Forelimb muscle (tissue), 1 donor: ENCODE data around the gene DEFB132. TPM values are rescaled to one million over a fixed set of nuclear protein-coding genes. Genes with fewer than 3 reads are reported as not detected.
"Not testable (repeated sequence)": the region's sequence is repeated elsewhere in the genome, so short reads cannot be mapped to it uniquely, and the experiment has no call there.

Experiments
- DNase-seq: peaks from one replicate; pipeline ENCODE4 v3.0.0-alpha.2; 2013; ENCODE audit warnings: low read depth
- polyA plus RNA-seq: library from polyadenylated mRNA; unstranded; fragments of 120-200 nt; gene quantifications from one replicate; pipeline ENCODE4 v1.2.1, GENCODE V29; 2013; ENCODE audit not compliant: insufficient read length

Gene DEFB132, protein sequence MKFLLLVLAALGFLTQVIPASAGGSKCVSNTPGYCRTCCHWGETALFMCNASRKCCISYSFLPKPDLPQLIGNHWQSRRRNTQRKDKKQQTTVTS
- polyA plus RNA-seq: not detected

DNA sequence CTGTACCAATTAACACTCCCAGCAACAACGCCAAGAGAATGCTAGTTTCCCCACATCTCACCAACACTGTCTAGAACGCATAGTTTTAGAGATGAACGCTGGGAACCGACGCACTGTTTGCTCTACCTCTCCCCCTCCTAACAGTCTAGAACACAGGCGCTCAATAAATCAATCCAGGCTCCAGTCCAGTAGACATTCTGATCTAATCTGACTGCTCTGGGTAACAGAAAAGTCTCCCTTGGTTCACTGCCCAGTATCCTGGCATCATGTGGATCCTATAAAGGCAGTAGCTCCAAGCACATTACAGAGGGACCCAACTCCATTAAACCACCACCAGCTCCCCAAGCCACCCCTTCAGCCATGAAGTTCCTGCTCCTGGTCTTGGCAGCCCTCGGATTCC lies at the start of gene DEFB132:
DEFB132 (plus strand) TSS at position 306 of the 400 bp plus-strand sequence; CDS start at position 361, 55 bp downstream.
- no peak for DNase-seq

DNA sequence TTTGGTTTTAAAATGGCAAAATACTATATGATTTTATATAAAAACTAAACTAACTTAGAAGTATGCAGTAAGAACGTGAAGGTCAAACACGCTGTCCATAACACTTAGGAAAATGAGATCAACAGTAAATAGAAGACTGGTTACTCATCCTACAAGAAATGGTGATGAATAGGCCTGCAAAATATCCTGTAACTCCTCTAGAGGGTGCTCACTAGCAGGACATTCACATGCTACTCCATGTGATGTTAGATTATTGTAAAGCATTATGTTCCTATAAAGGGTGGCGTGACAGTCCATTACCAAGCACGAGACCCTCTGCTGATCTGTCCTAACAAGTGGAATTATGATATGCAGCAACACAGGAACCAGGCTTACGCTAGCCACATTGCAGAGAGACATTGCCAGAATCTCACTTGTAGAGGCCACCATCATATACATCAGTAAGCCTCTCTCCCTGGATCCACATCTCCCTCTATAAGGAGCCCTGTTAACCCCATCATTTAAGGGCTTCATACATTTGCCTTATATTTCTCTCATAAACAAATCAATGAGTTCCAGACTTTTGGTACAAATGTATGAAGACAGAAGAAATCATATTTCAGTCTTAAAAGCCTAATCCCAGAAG lies 48.5 kb upstream of the DEFB132 start:
- DNase-seq: peak; percentile 4

DNA sequence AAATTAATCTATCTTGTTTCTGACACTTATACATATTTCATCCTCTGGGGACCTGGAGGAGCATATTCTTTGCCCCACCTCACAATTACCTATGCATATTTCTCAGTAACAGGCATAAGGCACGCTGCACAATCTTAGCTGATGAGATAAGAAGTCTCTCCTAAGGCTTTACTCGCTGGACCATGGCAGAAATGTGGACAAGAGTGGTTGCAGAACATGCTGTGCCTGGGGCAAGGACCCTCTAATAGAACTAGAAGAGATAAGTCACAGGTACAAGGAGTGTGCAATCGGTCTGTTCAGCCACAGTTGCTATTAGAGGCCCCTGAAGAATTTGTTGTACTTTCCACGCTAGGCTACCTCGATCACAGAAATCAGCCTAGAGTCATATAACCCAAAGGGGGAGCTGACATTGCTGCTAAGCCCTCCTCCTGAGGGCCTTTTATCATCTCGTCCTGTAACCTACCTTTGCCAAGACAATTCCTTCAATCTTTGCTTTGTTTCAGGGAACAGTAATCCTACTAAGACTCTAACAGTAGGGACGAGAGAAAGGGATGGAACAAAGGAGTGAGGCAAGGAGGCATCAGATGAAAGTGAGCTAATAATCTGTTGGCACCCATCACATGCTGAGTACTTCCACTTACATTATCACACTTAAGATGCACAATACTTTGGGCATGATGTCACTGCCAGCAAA lies 46.6 kb upstream of the DEFB132 start:
- no peak for DNase-seq

DNA sequence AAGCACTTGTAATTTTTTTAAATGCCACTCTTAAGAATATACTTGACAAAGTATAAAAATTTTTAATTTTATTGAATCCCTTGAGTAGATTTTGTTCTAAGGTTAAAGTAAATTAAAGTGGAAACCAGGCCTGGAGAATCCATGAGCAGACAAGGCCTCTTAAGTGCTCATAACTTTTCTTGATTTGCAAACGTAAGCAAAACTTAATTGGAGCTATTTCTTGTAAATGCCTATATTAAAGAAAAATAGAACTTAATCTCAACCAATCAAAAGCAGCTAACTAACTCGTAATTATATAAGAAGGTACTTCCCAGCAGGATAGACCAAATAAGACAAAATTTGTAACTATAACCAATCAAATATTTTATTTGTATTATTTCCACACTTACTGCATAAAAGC lies 43.1 kb upstream of the DEFB132 start:
- DNase-seq: no peak

DNA sequence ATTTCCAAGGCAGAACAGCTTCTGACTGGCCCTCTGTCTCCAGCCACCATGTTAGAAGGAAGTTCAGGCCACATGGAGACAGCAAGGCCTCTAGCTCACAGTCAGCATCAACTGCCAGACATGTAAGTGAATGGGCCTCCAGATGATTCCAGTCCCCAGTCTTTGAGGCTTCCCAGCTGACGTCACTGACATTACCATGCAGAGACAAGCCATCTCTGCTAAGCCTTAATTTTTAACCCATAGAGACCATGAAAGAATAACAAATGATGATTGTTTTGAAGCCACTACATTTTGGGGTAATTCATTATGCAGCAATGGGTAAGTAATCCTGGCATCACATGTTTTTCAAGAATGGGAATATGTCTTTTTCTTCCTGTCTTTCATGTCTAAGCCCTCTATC lies 41.7 kb upstream of the DEFB132 start:
- no peak for DNase-seq

DNA sequence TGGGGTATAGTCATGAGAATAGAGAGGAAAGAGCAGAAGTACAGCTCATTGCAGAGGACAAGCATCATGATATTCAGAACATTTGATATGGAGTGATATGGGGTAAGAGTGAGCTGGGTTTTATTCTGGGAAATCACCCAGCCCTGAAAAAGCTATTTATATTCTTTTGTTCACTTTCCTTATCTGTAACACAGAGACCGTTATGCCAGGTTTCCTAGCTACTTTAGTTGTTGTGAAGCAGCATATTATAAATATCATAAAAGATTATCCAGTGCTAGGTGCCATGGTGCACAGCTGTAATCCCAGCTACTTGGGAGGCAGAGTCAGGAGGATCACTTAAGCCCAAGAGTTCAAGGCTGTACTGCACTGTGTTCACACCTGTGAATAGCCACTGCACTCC lies 40.3 kb upstream of the DEFB132 start:
- DNase-seq: no peak

DNA sequence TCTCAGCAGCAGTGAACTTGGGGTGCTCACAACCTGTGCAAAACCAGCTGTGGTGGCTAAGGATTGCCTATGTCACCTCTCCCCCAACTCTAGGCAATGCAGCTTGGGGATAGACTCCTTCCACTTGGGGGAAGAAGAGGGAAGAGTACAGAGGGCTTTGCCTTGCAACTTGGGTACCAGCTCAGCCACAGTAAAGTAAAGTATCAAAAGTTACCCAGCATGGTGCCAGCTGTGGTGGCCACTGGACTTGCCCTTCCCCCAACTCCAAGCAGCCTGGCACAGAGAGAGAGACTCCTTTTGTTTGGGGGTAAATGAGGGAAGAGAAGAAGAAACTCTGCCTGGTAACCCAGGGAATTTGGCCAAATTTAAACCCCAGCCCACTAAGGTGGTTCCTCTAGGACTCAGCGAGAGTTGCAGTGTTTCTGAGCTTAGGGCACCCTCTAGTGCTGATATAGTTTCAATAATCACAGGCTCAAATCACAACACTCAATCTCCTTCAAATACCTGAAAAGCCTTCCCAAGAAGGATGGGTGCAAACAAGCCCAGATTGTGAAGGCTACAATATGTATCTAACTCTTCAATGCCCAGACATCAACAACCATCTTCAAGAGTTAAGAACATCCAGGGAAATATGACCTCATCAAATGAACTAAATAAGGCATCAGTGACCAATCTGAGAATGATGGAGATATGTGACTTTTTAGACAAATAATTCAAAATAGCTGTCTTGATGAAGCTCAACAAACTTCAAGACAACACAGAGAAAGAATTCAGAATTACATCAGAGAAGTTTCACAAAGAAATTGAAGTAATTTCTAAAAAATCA lies 38.0 kb upstream of the DEFB132 start:
- DNase-seq: no peak

DNA sequence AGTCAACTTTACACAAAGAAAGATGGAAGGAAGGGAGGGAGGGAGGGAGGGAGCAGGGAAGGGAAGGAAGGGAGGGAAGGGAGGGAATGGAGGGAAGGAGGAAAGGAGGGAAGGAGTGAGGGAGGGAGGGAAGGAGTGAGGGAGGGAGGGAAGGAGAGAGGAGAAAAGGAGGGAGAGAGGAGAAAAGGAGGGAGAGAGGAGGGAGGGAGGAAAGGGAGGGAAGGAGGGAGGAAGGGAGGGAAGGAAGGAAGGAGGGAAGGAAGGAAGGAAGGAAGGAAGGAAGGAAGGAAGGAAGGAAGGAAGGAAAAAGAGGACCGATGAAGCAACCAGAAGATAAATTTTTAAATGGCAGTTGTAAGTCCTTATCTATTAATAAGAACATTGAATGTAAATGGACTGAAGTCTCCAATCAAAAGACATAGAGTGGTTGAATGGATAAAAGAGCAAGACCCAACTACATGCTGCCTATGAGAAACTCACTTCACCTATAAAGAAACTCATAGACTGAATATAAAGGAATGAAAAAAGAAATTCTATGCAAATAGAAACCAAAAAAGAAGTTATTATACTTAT lies 36.2 kb upstream of the DEFB132 start:
- DNase-seq: no peak

DNA sequence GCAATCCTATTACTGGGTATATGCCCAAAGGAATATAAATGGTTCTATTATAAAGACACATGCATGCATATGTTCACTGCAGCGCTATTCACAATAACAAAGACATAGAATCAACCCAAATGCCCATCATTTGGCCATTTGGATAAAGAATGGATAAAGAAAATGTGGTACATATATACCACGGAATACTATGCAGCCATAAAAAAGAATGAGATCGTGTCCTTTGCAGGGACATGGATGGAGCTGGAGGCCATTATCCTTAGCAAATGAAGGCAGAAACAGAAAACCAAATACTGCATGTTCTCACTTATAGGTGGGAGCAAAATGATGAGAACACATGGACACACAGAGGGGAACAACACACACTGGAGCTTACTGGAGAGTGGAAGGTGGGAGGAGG lies 31.6 kb upstream of the DEFB132 start:
- DNase-seq: not testable (repeated sequence)

DNA sequence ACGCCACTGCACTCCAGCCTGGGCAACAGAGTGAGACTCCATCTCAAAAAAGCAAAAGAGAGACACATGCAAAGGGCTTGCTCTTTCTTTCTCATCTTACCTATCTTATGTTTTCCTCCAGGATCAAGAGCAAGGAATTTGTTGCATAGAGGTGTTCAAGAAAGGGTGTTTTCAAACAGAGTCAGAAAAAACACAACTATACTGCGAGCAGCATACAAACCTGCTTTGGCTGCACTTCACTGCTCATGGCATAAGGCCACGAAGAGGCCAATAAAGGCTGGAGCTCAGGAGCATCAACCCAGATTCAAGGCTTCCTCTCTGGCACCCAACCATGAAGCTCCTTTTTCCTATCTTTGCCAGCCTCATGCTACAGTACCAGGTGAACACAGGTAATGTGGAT lies 30.6 kb upstream of the DEFB132 start, which contains the start of gene DEFB129:
DEFB129 (plus strand) TSS at position 301 of the 400 bp plus-strand sequence; CDS start at position 332, 31 bp downstream.
- no peak for DNase-seq

DNA sequence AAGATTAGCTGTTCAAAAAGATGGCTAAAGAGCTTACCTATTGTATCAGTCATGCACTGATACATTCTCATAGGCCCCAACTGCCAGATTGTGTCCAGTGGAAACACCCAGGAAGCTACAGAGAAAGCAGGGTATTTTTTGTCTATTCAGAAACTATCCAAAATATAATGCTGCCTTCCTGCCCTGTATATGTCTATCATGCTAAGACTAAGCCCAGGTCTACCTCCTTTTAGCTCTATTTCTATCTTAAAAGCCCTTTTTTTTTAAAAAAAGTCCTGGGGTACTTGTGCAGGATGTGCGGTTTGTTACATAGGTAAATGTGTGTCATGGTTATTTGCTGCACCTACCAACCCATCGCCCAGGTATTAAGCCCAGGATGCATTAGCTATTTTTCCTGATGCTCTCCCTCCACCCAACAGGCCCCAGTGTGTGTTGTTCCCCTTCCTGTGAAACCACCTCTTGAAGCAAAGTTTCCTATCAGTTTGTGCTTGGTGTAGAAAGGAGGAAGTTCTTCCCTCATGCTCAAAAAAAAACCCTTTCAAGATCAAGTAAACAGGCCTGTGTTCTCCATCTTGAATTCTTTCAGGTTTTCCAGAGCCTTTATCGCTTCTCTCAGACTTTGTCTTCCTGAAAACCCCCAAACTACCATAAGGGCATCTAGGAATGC lies 30.0 kb upstream of the DEFB132 start:
- DNase-seq: no peak

DNA sequence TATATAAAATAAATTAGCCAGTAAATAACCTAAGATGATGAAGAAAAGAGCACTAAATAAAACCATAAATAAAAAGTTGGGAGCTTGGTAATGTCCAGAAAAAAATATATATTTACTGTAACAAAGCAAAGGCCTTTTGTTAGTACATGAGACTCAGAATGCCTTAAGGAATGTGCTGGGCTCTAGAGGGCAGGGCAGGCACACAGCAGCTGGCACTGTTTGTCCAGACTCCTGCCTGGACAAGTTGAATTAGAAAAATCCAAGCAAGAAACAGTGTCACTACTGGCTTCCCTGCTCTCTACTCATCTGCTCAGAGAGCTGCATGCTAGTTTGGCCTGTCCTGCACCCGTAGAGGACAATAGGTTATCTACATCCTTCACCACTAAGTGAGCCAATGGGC lies 21.6 kb upstream of the DEFB132 start:
- DNase-seq: no peak

DNA sequence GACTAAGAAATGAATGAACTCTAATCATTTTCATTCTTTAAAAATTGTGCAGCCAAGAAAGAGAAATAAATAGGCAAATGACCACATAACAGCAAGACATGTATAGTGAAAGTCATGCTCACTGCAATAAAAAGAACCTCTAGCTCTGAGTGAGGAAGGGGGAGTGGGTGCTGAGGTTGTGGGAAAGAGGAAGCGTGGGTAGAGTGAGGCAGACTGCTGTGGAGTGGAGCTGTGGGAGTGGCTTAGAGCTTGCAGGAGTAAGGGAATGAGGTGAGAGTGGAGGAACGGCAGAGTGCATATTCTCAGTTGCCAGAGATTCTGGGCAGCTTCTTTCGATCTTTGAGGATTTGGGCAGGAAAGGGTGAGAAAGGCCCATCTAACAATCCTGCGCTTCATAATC lies 20.0 kb upstream of the DEFB132 start:
- DNase-seq: no peak

DNA sequence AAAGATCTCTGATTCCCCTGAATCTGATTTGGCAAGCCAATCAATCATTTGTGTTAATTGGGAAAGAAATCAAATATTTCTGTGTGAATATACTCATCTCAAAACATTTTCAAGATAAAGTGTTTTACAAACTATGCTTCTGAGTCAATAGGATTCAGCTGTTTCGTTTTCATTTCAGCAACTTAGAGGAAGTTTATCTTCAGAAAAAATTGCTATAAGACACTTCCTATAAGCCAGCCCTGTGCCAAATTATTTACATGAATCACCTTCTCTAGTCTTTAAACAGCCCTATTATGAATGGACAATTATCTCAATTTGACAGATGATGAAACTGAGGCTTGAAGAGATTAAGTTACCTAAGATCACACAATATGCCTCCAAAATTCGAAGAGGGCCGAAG lies 19.6 kb upstream of the DEFB132 start:
- DNase-seq: no peak

DNA sequence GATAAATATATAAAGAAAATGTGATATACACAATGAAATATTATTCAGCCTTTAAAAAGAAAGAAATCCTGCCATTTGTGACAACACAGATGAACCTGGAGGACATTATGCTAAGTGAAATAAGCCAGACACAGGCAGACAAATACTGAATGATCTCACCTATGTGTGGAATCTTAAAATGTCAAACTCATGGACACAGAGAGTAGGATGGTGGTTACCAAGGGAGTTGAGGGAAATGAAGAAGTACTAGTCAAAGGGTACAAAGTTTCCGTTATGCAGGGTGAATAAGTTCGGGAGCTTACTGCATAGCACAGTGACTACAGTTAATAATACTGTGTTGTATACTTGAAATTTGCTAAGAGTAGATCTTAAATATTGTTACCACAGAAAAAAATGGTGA lies 14.6 kb upstream of the DEFB132 start:
- no peak for DNase-seq

DNA sequence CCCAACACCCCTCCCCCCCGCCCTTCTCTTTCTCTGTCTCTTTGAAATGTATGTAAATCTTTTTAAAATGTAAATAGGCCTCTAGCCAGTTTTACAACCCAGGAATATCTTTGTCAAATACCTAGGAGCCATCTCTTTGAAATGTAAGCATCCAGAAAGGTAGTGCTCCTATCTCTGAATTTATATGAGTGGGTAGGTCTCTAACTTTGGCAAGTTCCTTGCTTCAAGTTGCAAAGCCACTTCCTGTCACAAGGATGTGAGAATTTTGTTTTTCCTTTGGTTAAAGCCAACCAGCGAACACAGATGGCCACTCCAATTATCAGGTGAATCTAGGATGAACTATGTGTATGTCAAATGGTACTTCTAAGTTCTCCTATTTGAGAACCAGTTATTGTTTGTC lies 6.2 kb upstream of the DEFB132 start:
- no peak for DNase-seq

DNA sequence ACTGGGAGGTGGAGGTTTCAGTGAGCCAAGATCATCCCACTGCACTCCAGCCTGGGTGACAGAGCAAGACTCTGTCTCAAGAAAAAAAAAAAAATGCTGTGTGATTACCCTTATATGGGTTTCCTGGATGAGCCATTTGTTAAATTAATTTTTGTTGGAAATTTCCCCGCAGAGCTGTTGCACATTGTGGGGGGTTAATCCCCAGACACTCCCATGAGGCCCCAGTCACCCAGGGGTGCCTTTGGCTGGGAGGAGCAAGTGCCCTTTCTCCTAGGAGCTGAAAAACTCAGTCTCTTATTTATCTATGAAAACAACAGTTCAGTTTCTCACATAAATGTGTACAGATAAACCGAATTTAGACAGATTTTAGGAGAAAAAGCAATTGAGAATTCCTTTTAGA lies 4.7 kb upstream of the DEFB132 start:
- DNase-seq: no peak

DNA sequence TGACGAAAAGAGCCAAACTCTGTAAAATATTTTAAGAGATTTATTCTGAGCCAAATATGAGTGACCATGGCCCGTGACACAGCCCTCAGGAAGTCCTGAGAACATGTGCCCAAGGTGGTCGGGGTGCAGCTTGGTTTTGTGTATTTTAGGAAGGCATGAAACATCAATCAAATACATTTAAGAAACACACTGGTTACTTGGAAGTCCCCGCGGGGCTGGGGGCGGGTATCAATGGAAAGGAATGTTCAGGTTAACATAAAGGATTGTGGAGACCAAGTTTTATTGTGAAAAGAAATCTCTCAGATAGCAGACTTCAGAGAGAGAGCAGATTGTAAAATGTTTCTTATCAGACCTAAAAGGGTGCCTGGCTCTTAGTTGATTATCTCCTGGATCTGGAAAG lies 4.1 kb upstream of the DEFB132 start:
- DNase-seq: not testable (repeated sequence)

DNA sequence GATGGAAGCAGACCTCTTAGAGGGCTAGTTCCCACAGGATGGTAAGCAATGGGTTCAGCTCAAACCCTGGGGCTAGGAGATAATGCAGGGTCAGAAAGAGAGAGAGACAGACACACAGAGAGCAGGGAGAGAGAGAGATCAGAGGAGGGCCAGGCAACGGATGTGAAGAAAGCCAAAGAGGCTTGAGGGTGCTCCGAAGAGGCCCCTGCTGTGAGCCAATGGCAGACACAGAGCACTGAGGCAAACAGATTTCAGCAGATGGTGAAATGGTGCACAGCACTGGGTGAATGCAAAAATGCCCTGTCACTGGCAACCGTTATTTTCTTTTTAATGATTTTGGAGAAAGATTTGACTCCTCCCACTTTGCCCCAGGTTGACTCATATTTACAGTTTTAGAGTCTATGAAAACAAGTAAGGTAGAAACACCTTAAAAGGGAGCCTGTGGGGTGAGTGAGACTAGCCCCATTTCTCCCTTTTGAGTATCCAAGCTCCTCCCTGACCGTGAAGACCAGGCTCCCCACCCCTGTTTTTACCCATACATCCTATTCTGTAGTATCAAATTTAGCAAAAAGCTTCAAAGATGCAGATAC lies 840 bp downstream of the DEFB132 start:
- no peak for DNase-seq

DNA sequence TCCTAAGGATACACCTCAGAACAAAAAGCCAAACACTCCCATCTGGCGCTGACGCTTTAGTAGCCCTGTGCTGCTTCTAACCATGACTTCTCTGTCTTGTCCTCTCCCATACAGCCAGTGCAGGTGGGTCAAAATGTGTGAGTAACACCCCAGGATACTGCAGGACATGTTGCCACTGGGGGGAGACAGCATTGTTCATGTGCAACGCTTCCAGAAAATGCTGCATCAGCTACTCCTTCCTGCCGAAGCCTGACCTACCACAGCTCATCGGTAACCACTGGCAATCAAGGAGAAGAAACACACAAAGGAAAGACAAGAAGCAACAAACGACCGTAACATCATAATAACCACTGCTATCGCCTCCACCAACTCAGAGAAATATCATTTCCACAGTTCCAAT lies 1.4 kb downstream of the DEFB132 start:
- no peak for DNase-seq

DNA sequence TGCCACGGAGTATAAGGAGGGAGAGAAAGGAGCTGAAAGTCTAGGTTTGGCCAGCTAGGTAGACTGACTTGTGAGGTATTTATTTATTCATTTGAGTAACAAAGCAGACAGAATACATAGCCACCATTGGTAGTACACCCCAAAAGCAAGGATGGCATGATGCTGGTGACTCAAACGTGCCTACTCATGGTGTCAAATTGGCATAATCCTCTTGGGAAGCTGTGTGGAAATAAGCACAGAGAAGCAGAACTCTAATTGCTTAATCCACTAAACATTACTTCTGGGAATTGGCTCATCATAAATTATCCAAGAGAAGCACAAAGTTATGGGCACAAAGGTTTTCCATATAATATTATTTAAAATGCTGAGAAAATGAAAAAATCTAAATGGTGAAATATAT lies 2.5 kb downstream of the DEFB132 start:
- no peak for DNase-seq
